GM12878 (cell line): ENCODE data around the gene OLFM1.
"Not testable (repeated sequence)": the region's sequence is repeated elsewhere in the genome, so short reads cannot be mapped to it uniquely, and the experiment has no call there.

ENCODE experiments used
- EGR1 ChIP-seq, 2 experiments: IDR thresholded peaks; 1 replicate in 1 of 2; 2 replicates in 1 of 2; pipeline ENCODE4 v1.6.1; 2011 to 2012; ENCODE audit warnings: low read depth in 2 of 2, low read length in 2 of 2, borderline replicate concordance in 1 of 2, mild to moderate bottlenecking in 1 of 2, moderate library complexity in 1 of 2
- POLR2A ChIP-seq: IDR thresholded peaks from 2 replicates; pipeline ENCODE4 v1.6.1; 2011; ENCODE audit warnings: low read depth, mild to moderate bottlenecking, low read length
- RFX5 ChIP-seq: IDR thresholded peaks from 2 replicates; pipeline ENCODE4 v1.6.1; 2011; ENCODE audit warnings: low read depth, low read length, improper control_type of control experiment
- SMAD5 ChIP-seq: IDR thresholded peaks from 2 replicates; pipeline ENCODE4 v1.6.1; 2016; ENCODE audit warnings: antibody characterized with exemption, low read depth
- SMC3 ChIP-seq: IDR thresholded peaks from 2 replicates; pipeline ENCODE4 v1.6.1; 2011; ENCODE audit warnings: low read length, improper control_type of control experiment, borderline replicate concordance
- TCF3 ChIP-seq: IDR thresholded peaks from 2 replicates; pipeline ENCODE4 v1.6.1; 2012; ENCODE audit warnings: low read depth, mild to moderate bottlenecking, low read length, borderline replicate concordance; ENCODE audit not compliant: insufficient read depth
- ZNF622 ChIP-seq: fragments of 450-650 bp; IDR thresholded peaks from 2 replicates; pipeline ENCODE4 v1.6.1; 2017; ENCODE audit warnings: mild to moderate bottlenecking, inconsistent platforms
- TF ChIP-seq, protein P1 (sequence below): IDR thresholded peaks from 2 replicates; pipeline ENCODE4 v1.6.1; 2011; ENCODE audit warnings: mild to moderate bottlenecking, low read depth, low read length, moderate library complexity; ENCODE audit not compliant: insufficient replicate concordance
- TF ChIP-seq, protein P2 (sequence below), 3 experiments: IDR thresholded peaks in 2 of 3; conservative IDR thresholded peaks in 1 of 3; 2 replicates each; pipeline ENCODE4 v1.5.1; 2011; ENCODE audit warnings: low read depth in 3 of 3, low read length in 3 of 3, mild to moderate bottlenecking in 3 of 3, control low read depth in 2 of 3, moderate library complexity in 2 of 3, inconsistent platforms in 1 of 3, mixed read lengths in 1 of 3; ENCODE audit not compliant: control insufficient read depth in 2 of 3, insufficient read depth in 1 of 3; ENCODE audit errors: extremely low read depth in 1 of 3
- TF ChIP-seq, protein P3 (sequence below): IDR thresholded peaks from 2 replicates; pipeline ENCODE4 v1.6.1; 2012; ENCODE audit warnings: mild to moderate bottlenecking, low read depth, low read length
- TF ChIP-seq, protein P4 (sequence below): IDR thresholded peaks from 2 replicates; pipeline ENCODE4 v1.6.1; 2012; ENCODE audit warnings: low read depth, low read length, improper control_type of control experiment
- TF ChIP-seq, protein P5 (sequence below): IDR thresholded peaks from 2 replicates; pipeline ENCODE4 v1.6.1; 2011; ENCODE audit warnings: low read depth, mild to moderate bottlenecking, low read length, moderate library complexity, borderline replicate concordance; ENCODE audit errors: extremely low read depth

DNA sequence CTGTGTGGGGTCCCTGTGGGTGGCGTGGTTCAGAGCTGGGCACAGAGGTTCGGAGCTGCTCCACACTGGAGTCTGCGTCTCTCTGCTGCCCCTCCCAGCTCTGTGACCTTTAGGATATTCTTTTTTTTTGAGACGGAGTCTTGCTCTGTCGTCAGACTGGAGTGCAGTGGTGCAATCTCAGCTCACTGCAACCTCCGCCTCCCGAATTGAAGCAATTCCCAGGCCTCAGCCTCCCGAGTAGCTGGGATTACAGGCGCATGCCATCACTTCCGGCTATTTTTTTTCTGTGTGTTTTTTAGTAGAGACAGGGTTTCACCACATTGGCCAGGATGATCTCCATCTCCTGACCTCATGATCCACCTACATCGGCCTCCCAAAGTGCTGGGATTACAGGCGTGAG is 24.1 kb downstream of the OLFM1 start:
- TF ChIP-seq, protein P1, sequence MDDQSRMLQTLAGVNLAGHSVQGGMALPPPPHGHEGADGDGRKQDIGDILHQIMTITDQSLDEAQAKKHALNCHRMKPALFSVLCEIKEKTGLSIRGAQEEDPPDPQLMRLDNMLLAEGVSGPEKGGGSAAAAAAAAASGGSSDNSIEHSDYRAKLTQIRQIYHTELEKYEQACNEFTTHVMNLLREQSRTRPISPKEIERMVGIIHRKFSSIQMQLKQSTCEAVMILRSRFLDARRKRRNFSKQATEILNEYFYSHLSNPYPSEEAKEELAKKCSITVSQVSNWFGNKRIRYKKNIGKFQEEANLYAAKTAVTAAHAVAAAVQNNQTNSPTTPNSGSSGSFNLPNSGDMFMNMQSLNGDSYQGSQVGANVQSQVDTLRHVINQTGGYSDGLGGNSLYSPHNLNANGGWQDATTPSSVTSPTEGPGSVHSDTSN: not testable (repeated sequence)
- TF ChIP-seq, protein P2, sequence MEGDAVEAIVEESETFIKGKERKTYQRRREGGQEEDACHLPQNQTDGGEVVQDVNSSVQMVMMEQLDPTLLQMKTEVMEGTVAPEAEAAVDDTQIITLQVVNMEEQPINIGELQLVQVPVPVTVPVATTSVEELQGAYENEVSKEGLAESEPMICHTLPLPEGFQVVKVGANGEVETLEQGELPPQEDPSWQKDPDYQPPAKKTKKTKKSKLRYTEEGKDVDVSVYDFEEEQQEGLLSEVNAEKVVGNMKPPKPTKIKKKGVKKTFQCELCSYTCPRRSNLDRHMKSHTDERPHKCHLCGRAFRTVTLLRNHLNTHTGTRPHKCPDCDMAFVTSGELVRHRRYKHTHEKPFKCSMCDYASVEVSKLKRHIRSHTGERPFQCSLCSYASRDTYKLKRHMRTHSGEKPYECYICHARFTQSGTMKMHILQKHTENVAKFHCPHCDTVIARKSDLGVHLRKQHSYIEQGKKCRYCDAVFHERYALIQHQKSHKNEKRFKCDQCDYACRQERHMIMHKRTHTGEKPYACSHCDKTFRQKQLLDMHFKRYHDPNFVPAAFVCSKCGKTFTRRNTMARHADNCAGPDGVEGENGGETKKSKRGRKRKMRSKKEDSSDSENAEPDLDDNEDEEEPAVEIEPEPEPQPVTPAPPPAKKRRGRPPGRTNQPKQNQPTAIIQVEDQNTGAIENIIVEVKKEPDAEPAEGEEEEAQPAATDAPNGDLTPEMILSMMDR (IDR thresholded peaks at IDR 0.05 in 2 of 3, conservative IDR thresholded peaks at IDR 0.05 in 1 of 3; ENCODE audit: control insufficient read depth in 2 of 3, extremely low read depth in 1 of 3, insufficient read depth in 1 of 3, low read depth in 3 of 3, low read length in 3 of 3): not testable (repeated sequence)
- not testable (repeated sequence) for TF ChIP-seq TCF3; RFX5; EGR1 (IDR thresholded peaks at IDR 0.05; ENCODE audit: borderline replicate concordance in 1 of 2, low read depth in 2 of 2, low read length in 2 of 2); ZNF622; SMAD5; POLR2A; SMC3
- TF ChIP-seq, protein P3, sequence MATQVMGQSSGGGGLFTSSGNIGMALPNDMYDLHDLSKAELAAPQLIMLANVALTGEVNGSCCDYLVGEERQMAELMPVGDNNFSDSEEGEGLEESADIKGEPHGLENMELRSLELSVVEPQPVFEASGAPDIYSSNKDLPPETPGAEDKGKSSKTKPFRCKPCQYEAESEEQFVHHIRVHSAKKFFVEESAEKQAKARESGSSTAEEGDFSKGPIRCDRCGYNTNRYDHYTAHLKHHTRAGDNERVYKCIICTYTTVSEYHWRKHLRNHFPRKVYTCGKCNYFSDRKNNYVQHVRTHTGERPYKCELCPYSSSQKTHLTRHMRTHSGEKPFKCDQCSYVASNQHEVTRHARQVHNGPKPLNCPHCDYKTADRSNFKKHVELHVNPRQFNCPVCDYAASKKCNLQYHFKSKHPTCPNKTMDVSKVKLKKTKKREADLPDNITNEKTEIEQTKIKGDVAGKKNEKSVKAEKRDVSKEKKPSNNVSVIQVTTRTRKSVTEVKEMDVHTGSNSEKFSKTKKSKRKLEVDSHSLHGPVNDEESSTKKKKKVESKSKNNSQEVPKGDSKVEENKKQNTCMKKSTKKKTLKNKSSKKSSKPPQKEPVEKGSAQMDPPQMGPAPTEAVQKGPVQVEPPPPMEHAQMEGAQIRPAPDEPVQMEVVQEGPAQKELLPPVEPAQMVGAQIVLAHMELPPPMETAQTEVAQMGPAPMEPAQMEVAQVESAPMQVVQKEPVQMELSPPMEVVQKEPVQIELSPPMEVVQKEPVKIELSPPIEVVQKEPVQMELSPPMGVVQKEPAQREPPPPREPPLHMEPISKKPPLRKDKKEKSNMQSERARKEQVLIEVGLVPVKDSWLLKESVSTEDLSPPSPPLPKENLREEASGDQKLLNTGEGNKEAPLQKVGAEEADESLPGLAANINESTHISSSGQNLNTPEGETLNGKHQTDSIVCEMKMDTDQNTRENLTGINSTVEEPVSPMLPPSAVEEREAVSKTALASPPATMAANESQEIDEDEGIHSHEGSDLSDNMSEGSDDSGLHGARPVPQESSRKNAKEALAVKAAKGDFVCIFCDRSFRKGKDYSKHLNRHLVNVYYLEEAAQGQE: not testable (repeated sequence)
- TF ChIP-seq, protein P4, sequence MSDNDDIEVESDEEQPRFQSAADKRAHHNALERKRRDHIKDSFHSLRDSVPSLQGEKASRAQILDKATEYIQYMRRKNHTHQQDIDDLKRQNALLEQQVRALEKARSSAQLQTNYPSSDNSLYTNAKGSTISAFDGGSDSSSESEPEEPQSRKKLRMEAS: not testable (repeated sequence)
- TF ChIP-seq, protein P5, sequence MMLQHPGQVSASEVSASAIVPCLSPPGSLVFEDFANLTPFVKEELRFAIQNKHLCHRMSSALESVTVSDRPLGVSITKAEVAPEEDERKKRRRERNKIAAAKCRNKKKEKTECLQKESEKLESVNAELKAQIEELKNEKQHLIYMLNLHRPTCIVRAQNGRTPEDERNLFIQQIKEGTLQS: not testable (repeated sequence)
